HepG2 (cell line): Measurements from ENCODE around the gene GNG7. TPM values are rescaled to one million over a fixed set of nuclear protein-coding genes. Genes with fewer than 3 reads are reported as not detected.
A peak's percentile ranks its signal among the peaks of the same experiment; 100 is the strongest.

Experiments used
- ATF5 ChIP-seq: sonication (generic); formaldehyde crosslinking; IDR thresholded peaks from 2 replicates; pipeline ENCODE4 v1.4.0; 2020; ENCODE audit warnings: mild to moderate bottlenecking, low read depth, missing genetic modification reagents
- CHD2 ChIP-seq: IDR thresholded peaks from 2 replicates; pipeline ENCODE4 v1.6.1; 2011; ENCODE audit warnings: low read depth, low read length, improper control_type of control experiment
- CREB1 ChIP-seq, 2 experiments: fragments of 450-650 bp in 1 of 2; IDR thresholded peaks; 2 replicates each; pipeline ENCODE4 v1.6.1; 2016 to 2017; ENCODE audit warnings: control low read depth in 1 of 2, mild to moderate bottlenecking in 1 of 2, missing compliant biosample characterization in 1 of 2, missing genetic modification characterization in 1 of 2
- DR1 ChIP-seq: sonication (generic); formaldehyde crosslinking; IDR thresholded peaks from 2 replicates; pipeline ENCODE4 v1.8.0; 2021; ENCODE audit warnings: mild to moderate bottlenecking, missing genetic modification reagents, inconsistent platforms
- GATA4 ChIP-seq: sonication (generic); IDR thresholded peaks from 2 replicates; pipeline ENCODE4 v1.6.1; 2016; ENCODE audit warnings: antibody characterized with exemption, low read depth, borderline replicate concordance
- GATAD2A ChIP-seq: IDR thresholded peaks from 2 replicates; pipeline ENCODE4 v1.6.1; 2016
- LCORL ChIP-seq, 2 experiments: fragments of 450-650 bp in 1 of 2; sonication (generic) in 1 of 2; formaldehyde crosslinking in 1 of 2; IDR thresholded peaks; 2 replicates each; pipeline versions ENCODE4 v1.5.0 to v1.6.1; 2017 to 2020; ENCODE audit warnings: antibody characterized with exemption in 1 of 2, missing genetic modification reagents in 1 of 2
- NAIF1 ChIP-seq: sonication (generic); formaldehyde crosslinking; IDR thresholded peaks from 2 replicates; pipeline ENCODE4 v1.5.0; 2020; ENCODE audit warnings: mild to moderate bottlenecking, missing genetic modification reagents, borderline replicate concordance
- NCOA2 ChIP-seq: sonication (generic); formaldehyde crosslinking; IDR thresholded peaks from 2 replicates; pipeline ENCODE4 v1.8.0; 2022; ENCODE audit warnings: inconsistent platforms
- POLR2A ChIP-seq, 2 experiments: IDR thresholded peaks; 2 replicates each; pipeline ENCODE4 v1.6.1; 2011; ENCODE audit warnings: low read depth in 2 of 2, low read length in 2 of 2, mild to moderate bottlenecking in 1 of 2, moderate library complexity in 1 of 2; ENCODE audit not compliant: insufficient read depth in 1 of 2
- REL ChIP-seq: sonication (generic); formaldehyde crosslinking; conservative IDR thresholded peaks from 2 replicates; pipeline ENCODE4 v1.8.0; 2022; ENCODE audit warnings: mild to moderate bottlenecking, missing genetic modification reagents, moderate library complexity
- RFX3 ChIP-seq: IDR thresholded peaks from 2 replicates; pipeline ENCODE4 v1.6.1; 2016; ENCODE audit warnings: missing biosample characterization, missing genetic modification reagents
- RXRA ChIP-seq: sonication (generic); formaldehyde crosslinking; IDR thresholded peaks from 2 replicates; pipeline ENCODE4 v1.5.1; 2020; ENCODE audit warnings: missing genetic modification reagents
- ZFP36 ChIP-seq: fragments of 150-350 bp; IDR thresholded peaks from 2 replicates; pipeline ENCODE4 v1.6.1; 2018; ENCODE audit warnings: borderline replicate concordance, low read length, low read depth; ENCODE audit not compliant: partially characterized antibody
- ZKSCAN8 ChIP-seq: IDR thresholded peaks from 2 replicates; pipeline ENCODE4 v1.6.1; 2016; ENCODE audit warnings: borderline replicate concordance, missing genetic modification reagents, missing compliant biosample characterization
- ZNF136 ChIP-seq: sonication (generic); formaldehyde crosslinking; IDR thresholded peaks from 2 replicates; pipeline ENCODE4 v1.8.1; 2022; ENCODE audit warnings: low read depth, mild to moderate bottlenecking, moderate library complexity, missing genetic modification reagents
- ZNF367 ChIP-seq: sonication (generic); formaldehyde crosslinking; IDR thresholded peaks from 2 replicates; pipeline ENCODE4 v1.4.0; 2020; ENCODE audit warnings: missing genetic modification reagents, borderline replicate concordance
- ZNF616 ChIP-seq: sonication (generic); formaldehyde crosslinking; IDR thresholded peaks from 2 replicates; pipeline ENCODE4 v1.5.0; 2020; ENCODE audit warnings: low read depth, mild to moderate bottlenecking, missing genetic modification reagents
- ZNF629 ChIP-seq: sonication (generic); formaldehyde crosslinking; conservative IDR thresholded peaks from 2 replicates; pipeline ENCODE4 v1.5.0; 2020; ENCODE audit warnings: missing genetic modification reagents
- ZNF792 ChIP-seq: IDR thresholded peaks from 2 replicates; pipeline ENCODE4 v1.6.1; 2016
- ZSCAN22 ChIP-seq: sonication (generic); formaldehyde crosslinking; IDR thresholded peaks from 2 replicates; pipeline ENCODE4 v1.4.0; 2020; ENCODE audit warnings: mild to moderate bottlenecking, missing genetic modification reagents
- polyA plus RNA-seq, 8 experiments: library from polyadenylated mRNA; depleted of rRNA in 3 of 8; stranded (reverse) in 7 of 8; unstranded in 1 of 8; fragments of >200 nt; fragmentation: Illumina TruSeq in 4 of 8; extraction: Trizol in 4 of 8; gene quantifications; 2 replicates each; pipeline versions ENCODE4 v1.2.1 to v1.2.3, GENCODE V29; 2011 to 2016; ENCODE audit warnings: low read depth in 4 of 8, missing spikeins in 1 of 8, mixed read lengths in 1 of 8; ENCODE audit not compliant: insufficient read depth in 1 of 8
- total RNA-seq, 5 experiments: library from RNA; depleted of rRNA; stranded (reverse); fragments of >200 nt; fragmentation: Illumina TruSeq; extraction: Trizol; gene quantifications; 2 replicates each; pipeline ENCODE4 v1.2.3, GENCODE V29; 2016; ENCODE audit warnings: low read depth in 1 of 5
- TF ChIP-seq, protein P1 (sequence below): sonication (generic); formaldehyde crosslinking; IDR thresholded peaks from 2 replicates; pipeline ENCODE4 v1.4.0; 2020; ENCODE audit warnings: missing genetic modification reagents, mild to moderate bottlenecking, borderline replicate concordance
- TF ChIP-seq, protein P2 (sequence below): sonication (generic); formaldehyde crosslinking; IDR thresholded peaks from 2 replicates; pipeline ENCODE4 v1.4.0; 2020; ENCODE audit warnings: missing genetic modification reagents

The GNG7 gene
- total and polyA plus RNA-seq, 2 of the 13 experiments (the other 11 are each of a cell fraction or from before 2014, with no cell fraction given): 1.4 to 3.3 TPM

DNA sequence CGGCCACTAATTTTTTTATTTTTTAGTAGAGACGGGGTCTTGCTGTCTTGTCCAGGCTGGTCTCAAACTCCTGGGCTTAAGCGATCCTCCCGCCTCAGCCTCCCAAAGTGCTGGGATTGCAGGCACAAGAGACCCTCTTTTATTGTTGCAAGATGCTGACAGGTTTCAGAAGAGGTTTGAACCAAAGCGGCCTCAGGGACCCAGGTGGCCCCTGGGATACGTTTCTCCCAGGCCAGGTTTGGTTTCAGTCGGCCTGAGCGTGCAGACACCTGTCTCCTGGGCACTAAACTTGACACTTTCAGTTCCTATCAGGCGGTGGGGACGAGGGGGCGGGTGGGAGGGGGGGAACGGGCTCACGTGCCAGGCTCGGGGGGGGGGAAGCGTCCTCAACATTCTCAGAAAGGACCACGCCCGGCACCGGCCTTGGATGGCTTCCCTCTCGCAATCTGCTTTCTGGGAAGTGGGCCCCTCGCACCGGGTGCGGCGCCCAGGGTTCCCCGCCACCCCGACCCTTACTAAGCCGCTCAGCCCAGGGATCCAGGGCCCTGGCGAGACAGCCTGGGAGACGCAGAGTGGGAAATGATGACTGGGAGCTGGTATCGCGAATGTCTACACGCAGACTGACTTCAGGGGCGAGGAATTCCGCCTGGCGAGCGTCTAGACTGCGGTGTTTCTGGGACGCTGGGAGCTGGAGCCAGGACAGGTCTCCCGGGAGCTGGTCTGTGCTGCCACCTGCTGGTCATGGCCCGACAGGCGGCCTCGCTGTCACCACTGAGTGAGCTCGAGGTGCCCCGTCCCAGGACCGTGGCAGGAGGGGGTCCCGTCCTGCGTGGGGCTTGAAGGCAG is 91.6 kb downstream of the GNG7 start (continued):
- TF ChIP-seq RXRA (CRISPR knock-in tag) (peak; percentile 72; the same call in 1 of the 2 replicates), LCORL (IDR thresholded peaks at IDR 0.05) (no peak), LCORL (CRISPR knock-in tag; IDR thresholded peaks at IDR 0.05) (peak; percentile 89), NCOA2 (CRISPR knock-in tag) (peak; percentile 62; the same call in 1 of the 2 replicates), POLR2A (IDR thresholded peaks at IDR 0.05; ENCODE audit: insufficient read depth in 1 of 2, low read depth in 2 of 2, low read length in 2 of 2) (no peak), ZNF367 (CRISPR knock-in tag) (no peak), ZNF616 (CRISPR knock-in tag) (0 out of 2 replicates have a peak, but pooled peaks have one; percentile 64), DR1 (CRISPR knock-in tag) (no peak), CHD2 (0 out of 2 replicates have a peak, but pooled peaks have one; percentile 25), ZKSCAN8 (CRISPR knock-in tag) (0 out of 2 replicates have a peak, but pooled peaks have one; percentile 35), ZNF136 (CRISPR knock-in tag) (no peak), NAIF1 (no peak), CREB1 (IDR thresholded peaks at IDR 0.05) (no peak), CREB1 (CRISPR knock-in tag; IDR thresholded peaks at IDR 0.05) (no peak), ZNF629 (CRISPR knock-in tag) (no peak), RFX3 (CRISPR knock-in tag) (no peak), GATAD2A (CRISPR knock-in tag) (peak; percentile 59; the same call in 1 of the 2 replicates), ZSCAN22 (CRISPR knock-in tag) (no peak), ATF5 (CRISPR knock-in tag) (no peak), GATA4 (no peak), ZFP36 (peak; percentile 11), REL (CRISPR knock-in tag) (no peak), ZNF792 (peak; percentile 54; the same call in 1 of the 2 replicates)
- TF ChIP-seq, protein P1, sequence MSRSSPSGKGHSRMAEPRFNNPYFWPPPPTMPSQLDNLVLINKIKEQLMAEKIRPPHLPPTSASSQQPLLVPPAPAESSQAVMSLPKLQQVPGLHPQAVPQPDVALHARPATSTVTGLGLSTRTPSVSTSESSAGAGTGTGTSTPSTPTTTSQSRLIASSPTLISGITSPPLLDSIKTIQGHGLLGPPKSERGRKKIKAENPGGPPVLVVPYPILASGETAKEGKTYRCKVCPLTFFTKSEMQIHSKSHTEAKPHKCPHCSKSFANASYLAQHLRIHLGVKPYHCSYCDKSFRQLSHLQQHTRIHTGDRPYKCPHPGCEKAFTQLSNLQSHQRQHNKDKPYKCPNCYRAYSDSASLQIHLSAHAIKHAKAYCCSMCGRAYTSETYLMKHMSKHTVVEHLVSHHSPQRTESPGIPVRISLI (CRISPR knock-in tag): no peak
- TF ChIP-seq, protein P2, sequence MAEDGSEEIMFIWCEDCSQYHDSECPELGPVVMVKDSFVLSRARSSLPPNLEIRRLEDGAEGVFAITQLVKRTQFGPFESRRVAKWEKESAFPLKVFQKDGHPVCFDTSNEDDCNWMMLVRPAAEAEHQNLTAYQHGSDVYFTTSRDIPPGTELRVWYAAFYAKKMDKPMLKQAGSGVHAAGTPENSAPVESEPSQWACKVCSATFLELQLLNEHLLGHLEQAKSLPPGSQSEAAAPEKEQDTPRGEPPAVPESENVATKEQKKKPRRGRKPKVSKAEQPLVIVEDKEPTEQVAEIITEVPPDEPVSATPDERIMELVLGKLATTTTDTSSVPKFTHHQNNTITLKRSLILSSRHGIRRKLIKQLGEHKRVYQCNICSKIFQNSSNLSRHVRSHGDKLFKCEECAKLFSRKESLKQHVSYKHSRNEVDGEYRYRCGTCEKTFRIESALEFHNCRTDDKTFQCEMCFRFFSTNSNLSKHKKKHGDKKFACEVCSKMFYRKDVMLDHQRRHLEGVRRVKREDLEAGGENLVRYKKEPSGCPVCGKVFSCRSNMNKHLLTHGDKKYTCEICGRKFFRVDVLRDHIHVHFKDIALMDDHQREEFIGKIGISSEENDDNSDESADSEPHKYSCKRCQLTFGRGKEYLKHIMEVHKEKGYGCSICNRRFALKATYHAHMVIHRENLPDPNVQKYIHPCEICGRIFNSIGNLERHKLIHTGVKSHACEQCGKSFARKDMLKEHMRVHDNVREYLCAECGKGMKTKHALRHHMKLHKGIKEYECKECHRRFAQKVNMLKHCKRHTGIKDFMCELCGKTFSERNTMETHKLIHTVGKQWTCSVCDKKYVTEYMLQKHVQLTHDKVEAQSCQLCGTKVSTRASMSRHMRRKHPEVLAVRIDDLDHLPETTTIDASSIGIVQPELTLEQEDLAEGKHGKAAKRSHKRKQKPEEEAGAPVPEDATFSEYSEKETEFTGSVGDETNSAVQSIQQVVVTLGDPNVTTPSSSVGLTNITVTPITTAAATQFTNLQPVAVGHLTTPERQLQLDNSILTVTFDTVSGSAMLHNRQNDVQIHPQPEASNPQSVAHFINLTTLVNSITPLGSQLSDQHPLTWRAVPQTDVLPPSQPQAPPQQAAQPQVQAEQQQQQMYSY: peak; percentile 35; the same call in 1 of the 2 replicates
